ENCODE data around the gene LYRM2. TPM values are rescaled to one million over a fixed set of nuclear protein-coding genes. Genes with fewer than 3 reads are reported as not detected.

Gene LYRM2
- total RNA-seq, 1 donor from 2014 or later = 14.5 TPM

DNA sequence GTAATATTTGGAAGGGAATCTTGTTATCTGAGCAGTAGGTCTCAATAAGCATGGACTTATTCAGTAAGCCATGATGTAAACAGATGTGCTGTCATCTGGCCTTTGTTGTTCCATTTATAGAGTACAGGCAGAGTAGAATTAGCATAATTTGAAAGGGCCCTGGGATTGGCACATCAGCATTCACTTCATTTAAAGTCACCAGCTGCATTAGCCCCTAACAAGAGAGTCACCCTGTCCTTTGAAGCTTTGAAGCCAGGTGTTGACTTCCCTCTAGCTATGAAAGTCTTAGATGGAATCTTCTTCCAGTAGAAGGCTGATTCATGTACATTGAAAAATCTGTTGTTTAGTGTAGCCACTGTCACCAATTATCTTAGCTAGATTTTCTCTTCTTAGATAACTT lies 109.7 kb downstream of the LYRM2 start:
- Histone ChIP-seq H3K36me3 (no peaks in the 10 kb centered on the region), H3K4me1 (no peaks in the 10 kb centered on the region), H3K27ac (no peak overlapping the region), H3K4me3 (no peak overlapping the region), H3K27me3 (no peaks in the 10 kb centered on the region), H3K9me3 (no peaks in the 10 kb centered on the region)
- intact Hi-C loops (cut with DNase I) = no loop called here
- TF ChIP-seq POLR2A (IDR thresholded peaks at IDR 0.05) (no peak), CTCF (IDR thresholded peaks at IDR 0.05) (no peak), POLR2AphosphoS5 (IDR thresholded peaks at IDR 0.05; ENCODE audit: insufficient read depth in 1 of 2, low read depth in 1 of 2) (no peak)
- no peak for DNase-seq (ENCODE audit: extremely low spot score in 2 of 2)

GRCh38 chr6:89527634-89528033 lies 110.9 kb downstream of the LYRM2 start:
- intact Hi-C loops (cut with DNase I) = no loop called here
- no peak for DNase-seq (ENCODE audit: extremely low spot score in 2 of 2)

GRCh38 chr6:89526563-89526869 lies 112.0 kb downstream of the LYRM2 start:
- Histone ChIP-seq H3K9me3 (no peaks in the 10 kb centered on the region), H3K4me1 (no peaks in the 10 kb centered on the region), H3K36me3 (no peaks in the 10 kb centered on the region), H3K27me3 (no peaks in the 10 kb centered on the region), H3K27ac (no peak overlapping the region), H3K4me3 (no peak overlapping the region)
- DNase-seq (ENCODE audit: extremely low spot score in 2 of 2) = no peak
- intact Hi-C loops (cut with DNase I) = no loop called here
- TF ChIP-seq POLR2A (IDR thresholded peaks at IDR 0.05) = no peak
- TF ChIP-seq CTCF (IDR thresholded peaks at IDR 0.05) = no peak
- no peak for TF ChIP-seq POLR2AphosphoS5 (IDR thresholded peaks at IDR 0.05; ENCODE audit: insufficient read depth in 1 of 2, low read depth in 1 of 2)

More at GRCh38 chr6:89527634-89528033, 110.9 kb downstream of the LYRM2 start:
- H3K27ac ChIP-seq = no peak overlapping the region
- H3K4me1 ChIP-seq = no peaks in the 10 kb centered on the region
- H3K4me3 ChIP-seq = no peak overlapping the region
- TF ChIP-seq POLR2AphosphoS5 (IDR thresholded peaks at IDR 0.05; ENCODE audit: insufficient read depth in 1 of 2, low read depth in 1 of 2) (no peak), CTCF (IDR thresholded peaks at IDR 0.05) (no peak), POLR2A (IDR thresholded peaks at IDR 0.05) (no peak)
- H3K36me3 ChIP-seq = no peaks in the 10 kb centered on the region
- H3K9me3 ChIP-seq = no peaks in the 10 kb centered on the region
- no peaks in the 10 kb centered on the region for H3K27me3 ChIP-seq

GRCh38 chr6:89525786-89526562 lies 112.6 kb downstream of the LYRM2 start:
- no peak for DNase-seq (ENCODE audit: extremely low spot score in 2 of 2)
- H3K27me3 ChIP-seq = no peaks in the 10 kb centered on the region
- TF ChIP-seq CTCF (IDR thresholded peaks at IDR 0.05) (no peak), POLR2A (IDR thresholded peaks at IDR 0.05) (no peak), POLR2AphosphoS5 (IDR thresholded peaks at IDR 0.05; ENCODE audit: insufficient read depth in 1 of 2, low read depth in 1 of 2) (no peak)
- no peak overlapping the region for H3K27ac ChIP-seq
- no peaks in the 10 kb centered on the region for H3K4me1 ChIP-seq
- H3K36me3 ChIP-seq = no peaks in the 10 kb centered on the region
- intact Hi-C loops (cut with DNase I) = no loop called here
- H3K4me3 ChIP-seq = no peak overlapping the region
- no peaks in the 10 kb centered on the region for H3K9me3 ChIP-seq

GRCh38 chr6:89522778-89523177 lies 115.8 kb downstream of the LYRM2 start:
- Histone ChIP-seq H3K27me3 (no peaks in the 10 kb centered on the region), H3K4me3 (no peak overlapping the region), H3K36me3 (no peaks in the 10 kb centered on the region), H3K9me3 (no peaks in the 10 kb centered on the region), H3K27ac (no peak overlapping the region), H3K4me1 (no peaks in the 10 kb centered on the region)
- intact Hi-C loops (cut with DNase I) = no loop called here
- DNase-seq (ENCODE audit: extremely low spot score in 2 of 2) = no peak
- TF ChIP-seq POLR2AphosphoS5 (IDR thresholded peaks at IDR 0.05; ENCODE audit: insufficient read depth in 1 of 2, low read depth in 1 of 2) (no peak), CTCF (IDR thresholded peaks at IDR 0.05) (no peak), POLR2A (IDR thresholded peaks at IDR 0.05) (no peak)
